ENCODE data around the gene TRIM38.
A peak's percentile ranks its signal among the peaks of the same experiment; 100 is the strongest.

- TF ChIP-seq CTCF (IDR thresholded peaks at IDR 0.05) (no peak), POLR2A (IDR thresholded peaks at IDR 0.05) (peak; percentile 84 to 100)
Measured at GRCh38 chr6:26020329-26021000, 57.9 kb downstream of the TRIM38 start.
